Neutrophil (primary cell): ENCODE results near the gene WDFY3.

ENCODE experiments used
- H3K27ac ChIP-seq: fragments of 200-600 bp; sonication (generic); 2 replicates; pipeline ENCODE4 v1.5.1; 2016; ENCODE audit warnings: mild to moderate bottlenecking, moderate library complexity
- H3K27me3 ChIP-seq: fragments of 200-600 bp; sonication (generic); 2 replicates; pipeline ENCODE4 v1.6.0; 2016; ENCODE audit warnings: mild to moderate bottlenecking
- H3K36me3 ChIP-seq: fragments of 200-600 bp; sonication (generic); 2 replicates; pipeline ENCODE4 v1.5.1; 2017
- H3K4me1 ChIP-seq, 2 experiments: fragments of 200-600 bp in 1 of 2; sonication (generic) in 1 of 2; 1 replicate in 1 of 2; 2 replicates in 1 of 2; pipeline versions ENCODE4 v1.5.1 to v1.6.1; 2013 to 2016; ENCODE audit warnings: low read depth in 1 of 2, low read length in 1 of 2, mild to moderate bottlenecking in 1 of 2, moderate library complexity in 1 of 2; ENCODE audit not compliant: control insufficient read depth in 1 of 2, insufficient read depth in 1 of 2
- H3K4me3 ChIP-seq, 2 experiments: fragments of 200-600 bp in 1 of 2; sonication (generic) in 1 of 2; 1 replicate in 1 of 2; 2 replicates in 1 of 2; pipeline ENCODE4 v1.5.1; 2013 to 2016; ENCODE audit warnings: low read depth in 1 of 2, low read length in 1 of 2, mild to moderate bottlenecking in 1 of 2, moderate library complexity in 1 of 2
- H3K9me3 ChIP-seq: fragments of 200-600 bp; sonication (generic); 2 replicates; pipeline ENCODE4 v1.5.1; 2016
- TF ChIP-seq, protein P1 (sequence below): fragments of 200-600 bp; sonication (generic); IDR thresholded peaks from 2 replicates; pipeline ENCODE4 v1.5.1; 2016; ENCODE audit warnings: antibody characterized with exemption

Gene WDFY3

GRCh38 chr4:84892950-84893349, 73.5 kb downstream of the WDFY3 start:
- Histone ChIP-seq H3K36me3 (peaks cover 27% of the 10 kb centered on the region), H3K27me3 (no peaks in the 10 kb centered on the region)
- TF ChIP-seq, protein P1, sequence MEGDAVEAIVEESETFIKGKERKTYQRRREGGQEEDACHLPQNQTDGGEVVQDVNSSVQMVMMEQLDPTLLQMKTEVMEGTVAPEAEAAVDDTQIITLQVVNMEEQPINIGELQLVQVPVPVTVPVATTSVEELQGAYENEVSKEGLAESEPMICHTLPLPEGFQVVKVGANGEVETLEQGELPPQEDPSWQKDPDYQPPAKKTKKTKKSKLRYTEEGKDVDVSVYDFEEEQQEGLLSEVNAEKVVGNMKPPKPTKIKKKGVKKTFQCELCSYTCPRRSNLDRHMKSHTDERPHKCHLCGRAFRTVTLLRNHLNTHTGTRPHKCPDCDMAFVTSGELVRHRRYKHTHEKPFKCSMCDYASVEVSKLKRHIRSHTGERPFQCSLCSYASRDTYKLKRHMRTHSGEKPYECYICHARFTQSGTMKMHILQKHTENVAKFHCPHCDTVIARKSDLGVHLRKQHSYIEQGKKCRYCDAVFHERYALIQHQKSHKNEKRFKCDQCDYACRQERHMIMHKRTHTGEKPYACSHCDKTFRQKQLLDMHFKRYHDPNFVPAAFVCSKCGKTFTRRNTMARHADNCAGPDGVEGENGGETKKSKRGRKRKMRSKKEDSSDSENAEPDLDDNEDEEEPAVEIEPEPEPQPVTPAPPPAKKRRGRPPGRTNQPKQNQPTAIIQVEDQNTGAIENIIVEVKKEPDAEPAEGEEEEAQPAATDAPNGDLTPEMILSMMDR, result no peak

GRCh38 chr4:84887824-84888223, 78.7 kb downstream of the WDFY3 start:
- no peaks in the 10 kb centered on the region for H3K27me3 ChIP-seq
- H3K9me3 ChIP-seq, result no peaks in the 10 kb centered on the region
- peaks cover 13% of the 10 kb centered on the region for H3K36me3 ChIP-seq
- H3K4me3 ChIP-seq, result no peak overlapping the region
- TF ChIP-seq, protein P1, result no peak
- H3K27ac ChIP-seq, result no peak overlapping the region
- no peaks in the 10 kb centered on the region for H3K4me1 ChIP-seq

More at GRCh38 chr4:84892950-84893349, 73.5 kb downstream of the WDFY3 start:
- Histone ChIP-seq H3K4me3 (no peak overlapping the region), H3K27ac (peak overlapping the region; percentile 3), H3K4me1 (no peaks in the 10 kb centered on the region), H3K9me3 (no peaks in the 10 kb centered on the region)

DNA sequence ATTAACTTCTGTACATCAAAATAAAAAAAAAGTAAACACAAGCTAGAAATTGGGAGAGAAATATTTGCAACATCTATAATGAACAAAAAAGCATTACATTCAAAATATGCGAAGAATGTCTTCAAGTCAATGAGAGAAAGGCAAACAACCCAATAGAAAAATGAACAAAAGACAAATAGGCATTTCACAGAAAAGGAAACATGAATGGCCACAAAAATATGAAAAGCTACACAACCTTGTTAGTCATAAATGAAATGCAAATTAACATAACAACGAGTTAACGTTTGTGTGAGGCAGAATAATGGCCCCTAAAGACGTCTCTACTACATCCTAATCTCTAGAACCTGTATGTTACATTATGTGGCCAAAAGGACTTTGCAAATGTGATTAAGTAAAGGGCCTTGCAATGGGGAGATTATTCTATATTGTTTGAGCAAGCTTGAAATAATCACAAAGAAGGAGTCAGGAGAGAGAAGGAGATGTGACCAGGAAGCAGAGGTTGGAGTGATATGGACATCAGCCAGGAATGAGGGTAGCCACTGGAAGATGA, 86.8 kb downstream of the WDFY3 start:
- peaks cover 9% of the 10 kb centered on the region for H3K36me3 ChIP-seq
- H3K9me3 ChIP-seq, result no peaks in the 10 kb centered on the region
- H3K4me1 ChIP-seq, result peaks cover 0 to 5% of the 10 kb centered on the region in 2 experiments
- H3K27ac ChIP-seq, result no peak overlapping the region
- TF ChIP-seq, protein P1, result no peak
- H3K27me3 ChIP-seq, result no peaks in the 10 kb centered on the region
- H3K4me3 ChIP-seq, result no peak overlapping the region

- Histone ChIP-seq H3K4me1 (peaks cover 0 to 5% of the 10 kb centered on the region in 2 experiments), H3K4me3 (no peak overlapping the region), H3K9me3 (no peaks in the 10 kb centered on the region), H3K36me3 (peaks cover 7% of the 10 kb centered on the region), H3K27me3 (no peaks in the 10 kb centered on the region), H3K27ac (peak overlapping the region; percentile 38)
- TF ChIP-seq, protein P1, result no peak
Observed at GRCh38 chr4:84878546-84878945, 87.9 kb downstream of the WDFY3 start.

- no peak overlapping the region for H3K27ac ChIP-seq
Observed at GRCh38 chr4:84878090-84878489, 88.4 kb downstream of the WDFY3 start.

More at GRCh38 chr4:84878090-84878489, 88.4 kb downstream of the WDFY3 start:
- TF ChIP-seq, protein P1, result no peak
- no peaks in the 10 kb centered on the region for H3K27me3 ChIP-seq
- H3K4me1 ChIP-seq, result peaks cover 0 to 5% of the 10 kb centered on the region in 2 experiments
- H3K4me3 ChIP-seq, result no peak overlapping the region
- peaks cover 7% of the 10 kb centered on the region for H3K36me3 ChIP-seq
- H3K9me3 ChIP-seq, result no peaks in the 10 kb centered on the region
